Cardiac muscle cell (in vitro differentiated cells and primary cell): ENCODE results near the gene KCNN2. TPM values are rescaled to one million over a fixed set of nuclear protein-coding genes. Genes with fewer than 3 reads are reported as not detected.

Experiments
- DNase-seq, 2 donors: peaks; one replicate each; pipeline versions ENCODE4 v3.0.0 to v3.0.0-alpha.2; 2010 to 2017; ENCODE audit warnings: low read depth in 1 of 2, low spot score in 1 of 2
- H3K27ac ChIP-seq: fragments of 200-600 bp; sonication (generic); 2 replicates; pipeline ENCODE4 v1.5.1; 2016
- H3K27me3 ChIP-seq: fragments of 200-600 bp; sonication (generic); 2 replicates; pipeline ENCODE4 v1.6.0; 2016; ENCODE audit warnings: control low read depth
- H3K36me3 ChIP-seq: fragments of 200-600 bp; sonication (generic); 2 replicates; pipeline ENCODE4 v1.5.1; 2016; ENCODE audit warnings: control low read depth
- H3K4me1 ChIP-seq: fragments of 200-600 bp; sonication (generic); 2 replicates; pipeline ENCODE4 v1.8.1; 2017; ENCODE audit warnings: low read depth, mild to moderate bottlenecking, mixed run types
- H3K4me3 ChIP-seq: fragments of 200-600 bp; sonication (generic); 2 replicates; pipeline ENCODE4 v1.5.1; 2016; ENCODE audit warnings: mild to moderate bottlenecking
- H3K9me3 ChIP-seq: fragments of 200-600 bp; sonication (generic); 2 replicates; pipeline ENCODE4 v1.5.1; 2017; ENCODE audit warnings: low read depth, mild to moderate bottlenecking, control low read depth
- CTCF ChIP-seq: IDR thresholded peaks from 2 replicates; pipeline ENCODE4 v1.5.1; 2012; ENCODE audit warnings: low read depth, mild to moderate bottlenecking, low read length
- polyA plus RNA-seq: library from polyadenylated mRNA; unstranded; fragments of >200 nt; fragmentation: Nextera tagmentation; extraction: Ambion mirVana; gene quantifications from 2 replicates; pipeline ENCODE4 v1.2.1, GENCODE V29; 2016
- total RNA-seq: library from RNA; depleted of rRNA; stranded (reverse); fragments of >200 nt; gene quantifications from 2 replicates; pipeline ENCODE4 v1.2.3, GENCODE V29; 2016

KCNN2 gene
- 31.4 and 44.9 TPM in 2 replicates for total RNA-seq
- 13.5 and 17.6 TPM in 2 replicates for polyA plus RNA-seq

- peak; percentile 65 to 92 for DNase-seq
- no peaks in the 10 kb centered on the region for H3K4me1 ChIP-seq
- H3K36me3 ChIP-seq = no peaks in the 10 kb centered on the region
- H3K9me3 ChIP-seq = no peaks in the 10 kb centered on the region
- H3K4me3 ChIP-seq = peak within 1 kb of the TSS; percentile 51
- H3K27ac ChIP-seq = no peak within 1 kb of the TSS
- peaks cover 43% of the 10 kb centered on the region for H3K27me3 ChIP-seq
- no peak for TF ChIP-seq CTCF
Measured at GRCh38 chr5:114361724-114362196, at the start of gene KCNN2. Gene KCNN2, plus strand, starts transcription at chr5:114362070. Its CDS starts 70 bp downstream, at chr5:114362140.

GRCh38 chr5:114312658-114313057 lies 49.2 kb upstream of the KCNN2 start:
- Histone ChIP-seq H3K36me3 (no peaks in the 10 kb centered on the region), H3K4me3 (no peak overlapping the region), H3K27ac (no peak overlapping the region), H3K9me3 (no peaks in the 10 kb centered on the region), H3K27me3 (no peaks in the 10 kb centered on the region), H3K4me1 (peaks cover 1% of the 10 kb centered on the region)
- no peak for TF ChIP-seq CTCF
- DNase-seq = no peak

GRCh38 chr5:114314061-114314460 lies 47.8 kb upstream of the KCNN2 start:
- no peak for TF ChIP-seq CTCF
- Histone ChIP-seq H3K36me3 (no peaks in the 10 kb centered on the region), H3K27me3 (no peaks in the 10 kb centered on the region), H3K4me3 (no peak overlapping the region), H3K9me3 (no peaks in the 10 kb centered on the region), H3K27ac (no peak overlapping the region), H3K4me1 (peaks cover 3% of the 10 kb centered on the region)
- DNase-seq = no peak

GRCh38 chr5:114316167-114316566 lies 45.7 kb upstream of the KCNN2 start:
- H3K9me3 ChIP-seq = no peaks in the 10 kb centered on the region
- H3K36me3 ChIP-seq = no peaks in the 10 kb centered on the region
- H3K4me1 ChIP-seq = peaks cover 3% of the 10 kb centered on the region
- H3K27me3 ChIP-seq = no peaks in the 10 kb centered on the region
- no peak for TF ChIP-seq CTCF
- no peak overlapping the region for H3K27ac ChIP-seq
- peak in 1 of 2 donors; percentile 8 for DNase-seq
- no peak overlapping the region for H3K4me3 ChIP-seq

- no peak overlapping the region for H3K27ac ChIP-seq
- no peaks in the 10 kb centered on the region for H3K9me3 ChIP-seq
- no peak for DNase-seq
- no peaks in the 10 kb centered on the region for H3K36me3 ChIP-seq
- no peak for TF ChIP-seq CTCF
- H3K27me3 ChIP-seq = no peaks in the 10 kb centered on the region
- no peak overlapping the region for H3K4me3 ChIP-seq
- peaks cover 3% of the 10 kb centered on the region for H3K4me1 ChIP-seq
Measured at GRCh38 chr5:114317751-114318150, 44.1 kb upstream of the KCNN2 start.
